Keratinocyte (primary cell): Measurements from ENCODE around the gene GRIA4. TPM values are rescaled to one million over a fixed set of nuclear protein-coding genes. Genes with fewer than 3 reads are reported as not detected.

Experiments used
- DNase-seq: peaks from one replicate; pipeline ENCODE4 v3.0.0-alpha.2; 2011; ENCODE audit warnings: low read depth, missing footprints, low spot score
- FAIRE-seq: peaks from 2 replicates; lab custom pipeline; 2011; peaks lifted over from hg19 to GRCh38; lab: Jason Lieb, UNC
- H2AFZ ChIP-seq: 2 replicates; pipeline ENCODE4 v1.6.0; 2012; ENCODE audit warnings: low read length, control low read depth, inconsistent platforms; ENCODE audit not compliant: control insufficient read depth
- H3K27ac ChIP-seq: 2 replicates; pipeline ENCODE4 v1.5.1; 2011; ENCODE audit warnings: low read length; ENCODE audit not compliant: control insufficient read depth, insufficient read depth
- H3K27me3 ChIP-seq: 3 replicates; pipeline ENCODE4 v1.6.0; 2011; ENCODE audit warnings: low read length; ENCODE audit not compliant: control insufficient read depth, insufficient read depth; ENCODE audit errors: extremely low read depth
- H3K36me3 ChIP-seq, 2 experiments: 2 replicates in 1 of 2; 3 replicates in 1 of 2; pipeline ENCODE4 v1.5.1; 2011; ENCODE audit warnings: low read length in 2 of 2, mild to moderate bottlenecking in 1 of 2; ENCODE audit not compliant: control insufficient read depth in 2 of 2, insufficient read depth in 2 of 2; ENCODE audit errors: extremely low read depth in 1 of 2
- H3K4me1 ChIP-seq: 3 replicates; pipeline ENCODE4 v1.5.1; 2011; ENCODE audit warnings: low read length; ENCODE audit not compliant: control insufficient read depth, insufficient read depth; ENCODE audit errors: extremely low read depth
- H3K4me2 ChIP-seq: 3 replicates; pipeline ENCODE4 v1.6.0; 2011; ENCODE audit warnings: low read depth, low read length; ENCODE audit not compliant: control insufficient read depth, insufficient read depth; ENCODE audit errors: extremely low read depth
- H3K4me3 ChIP-seq, 3 experiments: fragments of 200-600 bp in 1 of 3; sonication (generic) in 1 of 3; 2 replicates in 2 of 3; 3 replicates in 1 of 3; pipeline ENCODE4 v1.5.1; 2011 to 2016; ENCODE audit warnings: low read length in 3 of 3, mild to moderate bottlenecking in 3 of 3, control low read depth in 2 of 3, inconsistent platforms in 1 of 3, low read depth in 1 of 3, mixed read lengths in 1 of 3, mixed run types in 1 of 3, moderate library complexity in 1 of 3; ENCODE audit not compliant: control insufficient read depth in 2 of 3, insufficient read depth in 2 of 3; ENCODE audit errors: extremely low read depth in 1 of 3
- H3K79me2 ChIP-seq: 2 replicates; pipeline ENCODE4 v1.6.0; 2012; ENCODE audit warnings: low read length; ENCODE audit not compliant: control insufficient read depth, insufficient read depth
- H3K9ac ChIP-seq: 3 replicates; pipeline ENCODE4 v1.6.0; 2011; ENCODE audit warnings: low read length; ENCODE audit not compliant: control insufficient read depth, insufficient read depth; ENCODE audit errors: extremely low read depth
- H3K9me1 ChIP-seq: 3 replicates; pipeline ENCODE4 v1.6.0; 2011; ENCODE audit warnings: low read length; ENCODE audit not compliant: control insufficient read depth, insufficient read depth; ENCODE audit errors: extremely low read depth
- H3K9me3 ChIP-seq: 2 replicates; pipeline ENCODE4 v1.5.1; 2012; ENCODE audit warnings: low read depth, low read length; ENCODE audit not compliant: control insufficient read depth
- H4K20me1 ChIP-seq: 3 replicates; pipeline ENCODE4 v1.6.0; 2011; ENCODE audit warnings: low read length; ENCODE audit not compliant: control insufficient read depth, insufficient read depth; ENCODE audit errors: extremely low read depth
- CTCF ChIP-seq, 3 experiments: IDR thresholded peaks in 1 of 3; conservative IDR thresholded peaks in 1 of 3; optimal IDR thresholded peaks in 1 of 3; 2 replicates in 2 of 3; 3 replicates in 1 of 3; pipeline versions ENCODE3 to v1.5.1; 2011; ENCODE audit warnings: low read length in 3 of 3, mild to moderate bottlenecking in 3 of 3, moderate library complexity in 2 of 3, control low read depth in 1 of 3, inconsistent platforms in 1 of 3; ENCODE audit not compliant: insufficient read depth in 2 of 3; ENCODE audit errors: extremely low read depth in 1 of 3
- EZH2 ChIP-seq: IDR thresholded peaks from one replicate; pipeline ENCODE4 v1.6.1; 2012; ENCODE audit warnings: inconsistent platforms, mild to moderate bottlenecking, low read length, moderate library complexity
- dilution Hi-C: fragments of 300-500 bp; cut with MboI; formaldehyde crosslinking; loops from one replicate; pipeline ENCODE4 v1.7.0; 2020; ENCODE audit warnings: low sequenced_read_pairs; ENCODE audit not compliant: extremely low pct_ligation_motif_present
- polyA plus RNA-seq, 5 experiments: library from polyadenylated mRNA; depleted of rRNA in 3 of 5; stranded (reverse) in 3 of 5; stranded (forward) in 1 of 5; unstranded in 1 of 5; fragments of >200 nt; gene quantifications; 1 replicate in 1 of 5; 2 replicates in 3 of 5; 3 replicates in 1 of 5; pipeline versions ENCODE4 v1.2.1 to v1.2.3, GENCODE V29; 2011 to 2012; ENCODE audit warnings: missing spikeins in 2 of 5, low read depth in 1 of 5, low replicate concordance in 1 of 5

Gene GRIA4
- polyA plus RNA-seq, 1 donor (not counting 4 experiments of a cell fraction or from before 2014, with no cell fraction given): not detected

- Histone ChIP-seq H3K4me1 (no peaks in the 10 kb centered on the region), H3K4me2 (no peak overlapping the region), H3K9me3 (no peaks in the 10 kb centered on the region), H3K36me3 (no peaks in the 10 kb centered on the region), H3K27ac (no peak overlapping the region), H3K9me1 (no peaks in the 10 kb centered on the region), H3K9ac (no peak overlapping the region), H3K4me3 (no peak overlapping the region), H3K79me2 (no peaks in the 10 kb centered on the region), H2AFZ (no peak overlapping the region), H4K20me1 (no peaks in the 10 kb centered on the region), H3K27me3 (no peaks in the 10 kb centered on the region)
- TF ChIP-seq CTCF (optimal IDR thresholded peaks at IDR 0.05 in 1 of 3, IDR thresholded peaks at IDR 0.05 in 1 of 3, conservative IDR thresholded peaks at IDR 0.05 in 1 of 3; ENCODE audit: extremely low read depth in 1 of 3, insufficient read depth in 2 of 3, low read length in 3 of 3): no peak
- no peak for TF ChIP-seq EZH2
- dilution Hi-C loops: no loop called here
- no peak for DNase-seq
- FAIRE-seq: no peak
Measured at GRCh38 chr11:105665281-105665680, 55.4 kb downstream of the GRIA4 start.

GRCh38 chr11:105667441-105667840 lies 57.6 kb downstream of the GRIA4 start:
- Histone ChIP-seq H3K9ac (no peak overlapping the region), H3K36me3 (no peaks in the 10 kb centered on the region), H2AFZ (no peak overlapping the region), H3K9me3 (no peaks in the 10 kb centered on the region), H3K79me2 (no peaks in the 10 kb centered on the region), H3K4me2 (no peak overlapping the region), H3K27ac (no peak overlapping the region), H3K9me1 (no peaks in the 10 kb centered on the region), H3K4me3 (no peak overlapping the region), H3K4me1 (no peaks in the 10 kb centered on the region), H3K27me3 (no peaks in the 10 kb centered on the region), H4K20me1 (no peaks in the 10 kb centered on the region)
- FAIRE-seq (no peak), DNase-seq (no peak)
- dilution Hi-C loops: no loop called here
- TF ChIP-seq EZH2: no peak
- no peak for TF ChIP-seq CTCF (optimal IDR thresholded peaks at IDR 0.05 in 1 of 3, IDR thresholded peaks at IDR 0.05 in 1 of 3, conservative IDR thresholded peaks at IDR 0.05 in 1 of 3; ENCODE audit: extremely low read depth in 1 of 3, insufficient read depth in 2 of 3, low read length in 3 of 3)
